ENCODE results near the gene ENPP1. TPM values are rescaled to one million over a fixed set of nuclear protein-coding genes. Genes with fewer than 3 reads are reported as not detected.

ENPP1 gene
- total RNA-seq, 1 donor from 2014 or later, result 34.8 TPM

GRCh38 chr6:131937703-131938631 lies 130.1 kb downstream of the ENPP1 start:
- Mint-ChIP-seq H3K4me3 (ENCODE audit: low read depth) (no peak overlapping the region), H3K36me3 (ENCODE audit: low read depth) (no peaks in the 10 kb centered on the region), H3K27me3 (ENCODE audit: low read depth) (peaks cover 14% of the 10 kb centered on the region), H3K4me1 (ENCODE audit: low read depth) (no peaks in the 10 kb centered on the region), H3K27ac (no peak overlapping the region), H3K9me3 (no peaks in the 10 kb centered on the region)
- no peak for DNase-seq (ENCODE audit: low spot score)
- intact Hi-C loops (cut with micrococcal nuclease), result no loop called here

Other genes starting within 250 kb of the ENPP1 start
- not detected in 2 replicates for gene ARG1, start 234.8 kb upstream of the ENPP1 start, total RNA-seq
- 40.4 and 43.6 TPM in 2 replicates for gene MED23, start 179.8 kb upstream of the ENPP1 start, total RNA-seq
- gene ENPP3, start 170.7 kb upstream of the ENPP1 start, total RNA-seq, result 16.3 and 18.7 TPM in 2 replicates
- not detected in 2 replicates for gene OR2A4, start 106.6 kb upstream of the ENPP1 start, total RNA-seq
- gene CTAGE9, start 97.0 kb upstream of the ENPP1 start, total RNA-seq, result not detected in 2 replicates
- not detected in 2 replicates for gene CCN2, start 143.4 kb downstream of the ENPP1 start, total RNA-seq